H1 (cell line): ENCODE results near the gene NBDY. TPM values are rescaled to one million over a fixed set of nuclear protein-coding genes. Genes with fewer than 3 reads are reported as not detected.

Source experiments
- CTCF ChIA-PET: fragments of 300-600 bp; sonication (Branson Sonifier 250); formaldehyde crosslinking; loops from one replicate; lab custom pipeline; 2021; ENCODE audit not compliant: partially characterized antibody; lab: Charles Lee
- POLR2A ChIA-PET: fragments of 300-600 bp; sonication (Branson Sonifier 250); formaldehyde crosslinking; loops from one replicate; lab custom pipeline; 2021; ENCODE audit warnings: inconsistent platforms; ENCODE audit not compliant: partially characterized antibody; lab: Charles Lee
- DNase-seq, 2 experiments: peaks; one replicate each; pipeline versions ENCODE4 v3.0.0 to v3.0.0-alpha.2; 2010 to 2022; ENCODE audit warnings: low spot score in 2 of 2, low read depth in 1 of 2, mixed read lengths in 1 of 2
- FAIRE-seq: peaks from 2 replicates; lab custom pipeline; 2011; peaks lifted over from hg19 to GRCh38; lab: Jason Lieb, UNC
- H2AFZ ChIP-seq: 2 replicates; pipeline ENCODE4 v1.8.1; 2012; ENCODE audit warnings: low read length, inconsistent platforms
- H2AK5ac ChIP-seq: 2 replicates; pipeline ENCODE4 v1.6.1; 2013; ENCODE audit warnings: low read depth, low read length
- H2BK120ac ChIP-seq: replicated peaks from 2 replicates; pipeline ENCODE3; 2013; ENCODE audit warnings: low read depth, low read length, inconsistent platforms
- H2BK12ac ChIP-seq: 2 replicates; pipeline ENCODE4 v1.6.1; 2013; ENCODE audit warnings: low read depth, low read length
- H2BK15ac ChIP-seq: 2 replicates; pipeline ENCODE4 v1.6.1; 2013; ENCODE audit warnings: low read length
- H2BK20ac ChIP-seq: 2 replicates; pipeline ENCODE4 v1.6.1; 2013; ENCODE audit warnings: low read length
- H2BK5ac ChIP-seq: 2 replicates; pipeline ENCODE4 v1.6.1; 2013; ENCODE audit warnings: low read depth, low read length
- H3K14ac ChIP-seq: 2 replicates; pipeline ENCODE4 v1.6.1; 2013; ENCODE audit warnings: inconsistent platforms; ENCODE audit not compliant: insufficient read length
- H3K18ac ChIP-seq: 2 replicates; pipeline ENCODE4 v1.6.1; 2013; ENCODE audit warnings: low read length; ENCODE audit errors: extremely low read depth
- H3K23ac ChIP-seq: 2 replicates; pipeline ENCODE4 v1.6.1; 2013; ENCODE audit warnings: inconsistent platforms; ENCODE audit not compliant: insufficient read length
- H3K23me2 ChIP-seq: 2 replicates; pipeline ENCODE4 v1.6.1; 2013; ENCODE audit warnings: low read depth, low read length
- H3K27ac ChIP-seq: 2 replicates; pipeline ENCODE4 v1.6.1; 2011; ENCODE audit warnings: low read depth, low read length, inconsistent platforms
- H3K27me3 ChIP-seq, 4 experiments: replicated peaks in 1 of 4; 1 replicate in 1 of 4; 2 replicates in 3 of 4; pipeline versions ENCODE4 v1.6.1 to v1.8.1; 2011 to 2013; ENCODE audit warnings: low read length in 3 of 4, mild to moderate bottlenecking in 3 of 4, inconsistent platforms in 2 of 4, mixed read lengths in 2 of 4, moderate library complexity in 1 of 4; ENCODE audit not compliant: control insufficient read depth in 3 of 4, insufficient read depth in 3 of 4; ENCODE audit errors: extremely low read depth in 1 of 4
- H3K36me3 ChIP-seq, 4 experiments: 2 replicates each; pipeline versions ENCODE4 v1.6.1 to v1.8.1; 2011 to 2013; ENCODE audit warnings: mild to moderate bottlenecking in 4 of 4, low read length in 3 of 4, moderate library complexity in 2 of 4, control low read depth in 1 of 4, inconsistent platforms in 1 of 4; ENCODE audit not compliant: insufficient read depth in 4 of 4, control insufficient read depth in 2 of 4
- H3K4ac ChIP-seq: replicated peaks from 2 replicates; pipeline ENCODE3; 2013; ENCODE audit warnings: low read length, low read depth, mixed read lengths, inconsistent platforms; ENCODE audit not compliant: insufficient read length
- H3K4me1 ChIP-seq, 4 experiments: replicated peaks in 1 of 4; 1 replicate in 1 of 4; 2 replicates in 3 of 4; pipeline versions ENCODE4 v1.6.1 to v1.8.1; 2011 to 2013; ENCODE audit warnings: low read length in 3 of 4, inconsistent platforms in 2 of 4, mixed read lengths in 1 of 4; ENCODE audit not compliant: insufficient read depth in 4 of 4, control insufficient read depth in 3 of 4
- H3K4me2 ChIP-seq, 2 experiments: 2 replicates each; pipeline versions ENCODE4 v1.6.1 to v1.8.1; 2011 to 2013; ENCODE audit warnings: low read depth in 2 of 2, low read length in 2 of 2, control low read depth in 1 of 2, inconsistent platforms in 1 of 2, mild to moderate bottlenecking in 1 of 2; ENCODE audit not compliant: insufficient read depth in 1 of 2
- H3K4me3 ChIP-seq, 4 experiments: fragments of 200-600, 300-600 bp in 1 of 4; sonication (generic), shearing (Covaris generic), sonication (Bioruptor Twin) in 1 of 4; 2 replicates each; pipeline versions ENCODE4 v1.5.1 to v1.8.1; 2011 to 2016; ENCODE audit warnings: low read length in 4 of 4, low read depth in 3 of 4, control low read depth in 2 of 4, inconsistent platforms in 2 of 4, mild to moderate bottlenecking in 2 of 4, mixed read lengths in 1 of 4, moderate library complexity in 1 of 4; ENCODE audit not compliant: insufficient read depth in 2 of 4; ENCODE audit errors: extremely low read depth in 1 of 4
- H3K56ac ChIP-seq: replicated peaks from 2 replicates; pipeline ENCODE3; 2013; ENCODE audit warnings: low read depth, mild to moderate bottlenecking, mixed read lengths, low read length, inconsistent platforms; ENCODE audit not compliant: insufficient read length
- H3K79me1 ChIP-seq: 2 replicates; pipeline ENCODE4 v1.6.1; 2013; ENCODE audit warnings: low read depth, low read length, control low read depth
- H3K79me2 ChIP-seq, 2 experiments: 2 replicates each; pipeline versions ENCODE4 v1.6.1 to v1.8.1; 2012 to 2013; ENCODE audit warnings: low read length in 2 of 2, mild to moderate bottlenecking in 2 of 2, inconsistent platforms in 1 of 2; ENCODE audit not compliant: insufficient read depth in 2 of 2, control insufficient read depth in 1 of 2
- H3K9ac ChIP-seq, 4 experiments: replicated peaks in 1 of 4; 1 replicate in 1 of 4; 2 replicates in 3 of 4; pipeline versions ENCODE4 v1.6.1 to v1.8.1; 2011 to 2013; ENCODE audit warnings: low read depth in 3 of 4, low read length in 3 of 4, control low read depth in 2 of 4, mild to moderate bottlenecking in 2 of 4, moderate library complexity in 2 of 4, inconsistent platforms in 1 of 4; ENCODE audit errors: extremely low read depth in 1 of 4
- H3K9me3 ChIP-seq, 2 experiments: 2 replicates each; pipeline versions ENCODE4 v1.6.1 to v1.8.1; 2012 to 2013; ENCODE audit warnings: mild to moderate bottlenecking in 2 of 2, moderate library complexity in 2 of 2, control low read depth in 1 of 2, inconsistent platforms in 1 of 2, low read depth in 1 of 2, low read length in 1 of 2, mixed read lengths in 1 of 2; ENCODE audit not compliant: insufficient read depth in 2 of 2
- H4K20me1 ChIP-seq, 2 experiments: replicated peaks in 1 of 2; 2 replicates each; pipeline versions ENCODE3 to v1.8.1; 2011 to 2013; ENCODE audit warnings: inconsistent platforms in 2 of 2, low read length in 2 of 2, mild to moderate bottlenecking in 1 of 2; ENCODE audit not compliant: insufficient read depth in 2 of 2, control insufficient read depth in 1 of 2
- H4K5ac ChIP-seq: 2 replicates; pipeline ENCODE4 v1.6.1; 2013; ENCODE audit warnings: low read length, low read depth, mixed read lengths, inconsistent platforms; ENCODE audit not compliant: insufficient read length
- H4K8ac ChIP-seq: 2 replicates; pipeline ENCODE4 v1.8.0; 2013; ENCODE audit warnings: mild to moderate bottlenecking, moderate library complexity, low read length, inconsistent platforms; ENCODE audit not compliant: insufficient read depth; ENCODE audit errors: extremely low read depth
- H4K91ac ChIP-seq: replicated peaks from 2 replicates; pipeline ENCODE3; 2013; ENCODE audit warnings: low read length, mixed read lengths, inconsistent platforms; ENCODE audit not compliant: insufficient read length
- FOSL1 ChIP-seq: IDR thresholded peaks from 2 replicates; pipeline ENCODE4 v1.6.1; 2011; ENCODE audit warnings: mild to moderate bottlenecking, low read depth, low read length, moderate library complexity; ENCODE audit not compliant: insufficient read depth
- POLR2AphosphoS5 ChIP-seq: IDR thresholded peaks from 2 replicates; pipeline ENCODE4 v1.6.1; 2011; ENCODE audit warnings: low read depth, low read length
- TEAD4 ChIP-seq: IDR thresholded peaks from 2 replicates; pipeline ENCODE4 v1.6.1; 2012; ENCODE audit warnings: low read depth, low read length, inconsistent platforms, mixed read lengths
- YY1 ChIP-seq: IDR thresholded peaks from 2 replicates; pipeline ENCODE4 v1.6.1; 2011; ENCODE audit warnings: low read depth, mild to moderate bottlenecking, low read length
- WGBS, 2 experiments: shearing (Covaris generic) in 1 of 2; methylation state at CpG; one replicate each; pipeline versions ENCODE4 v1.1.6 to v1.1.7; 2013 to 2015; ENCODE audit warnings: low lambda C conversion rate in 2 of 2, mixed read lengths in 2 of 2, inconsistent platforms in 1 of 2, low coverage in 1 of 2, missing lambda C conversion rate in 1 of 2; ENCODE audit not compliant: insufficient replicate concordance in 2 of 2, insufficient coverage in 1 of 2, insufficient read length in 1 of 2; ENCODE audit errors: extremely low coverage in 1 of 2, missing lambda C conversion rate in 1 of 2; 5-methylcytosine and 5-hydroxymethylcytosine counted together
- polyA plus RNA-seq, 7 experiments: library from polyadenylated mRNA; depleted of rRNA in 3 of 7; stranded (reverse) in 5 of 7; unstranded in 2 of 7; fragments of >200 nt in 5 of 7; fragments of 200-250 nt in 2 of 7; gene quantifications; 1 replicate in 5 of 7; 2 replicates in 1 of 7; 4 replicates in 1 of 7; pipeline versions ENCODE4 v1.2.1 to v1.2.3, GENCODE V29; 2011 to 2013; ENCODE audit warnings: missing spikeins in 2 of 7, mixed read lengths in 2 of 7
- total RNA-seq: library from RNA; stranded (reverse); fragmentation: NEBNext Ultra II Directional; extraction: Animal tissue kit (Norgen Biotek cat#: 25700); gene quantifications from 2 replicates; pipeline ENCODE4 v1.2.1, GENCODE V29; 2021

NBDY gene
- total and polyA plus RNA-seq, 2 of the 8 experiments (the other 6 are each of a cell fraction or from before 2014, with no cell fraction given) = 42.3 to 57.8 TPM

GRCh38 chrX:56758456-56758855 lies 29.4 kb downstream of the NBDY start:
- H4K5ac ChIP-seq = no peak overlapping the region
- no peaks in the 10 kb centered on the region for H3K36me3 ChIP-seq
- no peak overlapping the region for H3K4me2 ChIP-seq
- no peaks in the 10 kb centered on the region for H4K20me1 ChIP-seq
- H3K4me1 ChIP-seq = no peaks in the 10 kb centered on the region
- POLR2A ChIA-PET = no interaction called here
- H3K23me2 ChIP-seq = no peaks in the 10 kb centered on the region
- H3K9ac ChIP-seq = no peak overlapping the region
- H4K91ac ChIP-seq = no peak overlapping the region
- H2BK120ac ChIP-seq = no peak overlapping the region
- 83% methylated on average over 3 of the region's 4 CpGs; no CpG with 5 or more reads in 1 of the 2 experiments for WGBS, 2 experiments
- H3K79me2 ChIP-seq = no peaks in the 10 kb centered on the region; a peak in 1 of 4 replicates
- H3K4me3 ChIP-seq = no peak overlapping the region
- no peak for FAIRE-seq
- no peak overlapping the region for H3K56ac ChIP-seq
- no peak overlapping the region for H2BK12ac ChIP-seq
- H3K9me3 ChIP-seq = no peaks in the 10 kb centered on the region
- H3K79me1 ChIP-seq = no peaks in the 10 kb centered on the region
- H2AK5ac ChIP-seq = no peak overlapping the region
- no peak overlapping the region for H2BK15ac ChIP-seq
- H3K14ac ChIP-seq = no peak overlapping the region
- H2BK5ac ChIP-seq = no peak overlapping the region
- H2AFZ ChIP-seq = no peak overlapping the region
- no peak overlapping the region for H4K8ac ChIP-seq
- H3K18ac ChIP-seq = no peak overlapping the region
- H3K27me3 ChIP-seq = no peaks in the 10 kb centered on the region
- no peak overlapping the region for H3K23ac ChIP-seq
- CTCF ChIA-PET = no interaction called here
- no peak overlapping the region for H2BK20ac ChIP-seq
- H3K4ac ChIP-seq = no peak overlapping the region
- no peak for DNase-seq
- no peak overlapping the region for H3K27ac ChIP-seq
- TF ChIP-seq POLR2AphosphoS5 = no peak
- no peak for TF ChIP-seq YY1
- no peak for TF ChIP-seq FOSL1
- TF ChIP-seq TEAD4 = no peak
